Kidney (tissue), 14 donors: ENCODE results near the gene GLG1. TPM values are rescaled to one million over a fixed set of nuclear protein-coding genes. Genes with fewer than 3 reads are reported as not detected.
A peak's percentile ranks its signal among the peaks of the same experiment; 100 is the strongest.

Source experiments
- DNase-seq, 5 donors: peaks; one replicate each; pipeline ENCODE4 v3.0.0-alpha.2; 2013 to 2020
- FAIRE-seq: peaks from 2 replicates; lab custom pipeline; 2012; peaks lifted over from hg19 to GRCh38; lab: Jason Lieb, UNC
- H3K27ac ChIP-seq, 2 donors: one replicate each; pipeline ENCODE4 v1.7.0; 2013; ENCODE audit warnings: low read depth in 2 of 2, low read length in 2 of 2, inconsistent platforms in 1 of 2
- H3K27me3 ChIP-seq: one replicate; pipeline ENCODE4 v1.7.1; 2013; ENCODE audit warnings: low read length, inconsistent platforms; ENCODE audit not compliant: control insufficient read depth, insufficient read depth
- H3K36me3 ChIP-seq, 3 donors: one replicate each; pipeline versions ENCODE4 v1.7.0 to v1.7.1; 2013; ENCODE audit warnings: low read length in 3 of 3, control low read depth in 1 of 3, inconsistent platforms in 1 of 3; ENCODE audit not compliant: insufficient read depth in 3 of 3, control insufficient read depth in 2 of 3
- H3K4me1 ChIP-seq, 3 donors: one replicate each; pipeline versions ENCODE4 v1.7.0 to v1.7.1; 2013; ENCODE audit warnings: low read length in 3 of 3, inconsistent platforms in 1 of 3, low read depth in 1 of 3; ENCODE audit not compliant: control insufficient read depth in 2 of 3, insufficient read depth in 2 of 3
- H3K4me3 ChIP-seq, 3 donors: one replicate each; pipeline versions ENCODE4 v1.7.0 to v1.8.1; 2013; ENCODE audit warnings: low read length in 3 of 3, control low read depth in 1 of 3, inconsistent platforms in 1 of 3
- H3K9ac ChIP-seq, 3 donors: one replicate each; pipeline versions ENCODE4 v1.7.0 to v1.7.1; 2013; ENCODE audit warnings: low read length in 3 of 3, control low read depth in 1 of 3, inconsistent platforms in 1 of 3
- H3K9me3 ChIP-seq, 3 donors: one replicate each; pipeline versions ENCODE4 v1.7.0 to v1.7.1; 2013; ENCODE audit warnings: low read length in 3 of 3, control low read depth in 1 of 3, inconsistent platforms in 1 of 3; ENCODE audit not compliant: control insufficient read depth in 2 of 3, insufficient read depth in 1 of 3
- CTCF ChIP-seq: IDR thresholded peaks from 3 replicates; pipeline ENCODE4 v1.5.1; 2012; ENCODE audit warnings: mild to moderate bottlenecking, moderate library complexity, borderline replicate concordance; ENCODE audit not compliant: insufficient read depth; ENCODE audit errors: extremely low read depth
- intact Hi-C: fragments of 100-400 bp; cut with DNase I; formaldehyde crosslinking; loops from one replicate; pipeline ENCODE4 v1.11.1; 2022
- polyA plus RNA-seq: library from polyadenylated mRNA; stranded (reverse); fragments of 350-450 nt; fragmentation: Illumina TruSeq; extraction: RNeasy Lipid Tissue Mini Kit (QIAGEN cat#74804); gene quantifications from one replicate; pipeline ENCODE4 v1.2.3, GENCODE V29; 2014; ENCODE audit warnings: low read depth, low replicate concordance; ENCODE audit not compliant: insufficient read depth
- total RNA-seq: library from RNA; stranded (reverse); fragmentation: NEBNext Ultra II Directional; extraction: Animal tissue kit (Norgen Biotek cat#: 25700); gene quantifications from one replicate; pipeline ENCODE4 v1.2.1, GENCODE V29; 2021
- donor health status: control.
- donor health status: control.
- donor health status: control.
- donor health status: control.
- donor health status: control.
- donor health status: DM: yes; HTN: yes; CAD: no.
- donor health status: Normal renal cell carcinoma (clear cell type).

GLG1 gene
- total and polyA plus RNA-seq, 2 donors from 2014 or later = 58.8 to 167 TPM

DNA sequence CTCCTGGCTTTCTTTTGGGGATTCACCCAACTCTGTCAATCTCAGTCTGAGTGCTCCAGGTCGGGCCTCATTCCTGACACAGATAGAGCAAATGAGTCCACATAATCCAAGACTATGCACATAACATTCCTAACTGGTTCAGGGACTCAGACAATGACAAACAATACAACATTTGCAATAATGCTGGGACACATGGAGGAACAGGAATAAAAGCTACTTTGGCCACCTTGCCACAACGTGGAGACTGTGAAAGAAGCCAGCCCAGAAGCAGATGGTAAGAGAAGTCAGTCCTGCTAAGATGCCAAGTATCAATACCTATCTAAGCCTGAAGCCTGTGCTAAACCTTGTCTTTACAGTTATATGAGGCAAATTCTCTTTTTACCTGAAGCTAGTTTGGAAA lies 39.0 kb downstream of the GLG1 start:
- Histone ChIP-seq H3K9me3 (no peaks in the 10 kb centered on the region), H3K27me3 (no peaks in the 10 kb centered on the region), H3K4me1 (peaks cover 2 to 21% (median 12%) of the 10 kb centered on the region in 3 donors), H3K9ac (no peak overlapping the region), H3K27ac (no peak overlapping the region), H3K36me3 (peaks cover 0 to 2% (median 0%) of the 10 kb centered on the region in 3 donors), H3K4me3 (no peak overlapping the region)
- TF ChIP-seq CTCF = no peak
- no peak for DNase-seq
- intact Hi-C loops = no loop called here
- no peak for FAIRE-seq

- Histone ChIP-seq H3K4me1 (peaks cover 2 to 13% (median 6%) of the 10 kb centered on the region in 3 donors), H3K9ac (no peak overlapping the region), H3K9me3 (no peaks in the 10 kb centered on the region), H3K27ac (no peak overlapping the region), H3K4me3 (no peak overlapping the region), H3K36me3 (peaks cover 0 to 2% (median 0%) of the 10 kb centered on the region in 3 donors), H3K27me3 (no peaks in the 10 kb centered on the region)
- intact Hi-C loops = no loop called here
- peak in 4 of 5 donors; percentile 43 to 86 (median 78) for DNase-seq
- TF ChIP-seq CTCF = no peak
- FAIRE-seq = no peak
Measured at GRCh38 chr16:74565378-74565777, 41.5 kb downstream of the GLG1 start.

DNA sequence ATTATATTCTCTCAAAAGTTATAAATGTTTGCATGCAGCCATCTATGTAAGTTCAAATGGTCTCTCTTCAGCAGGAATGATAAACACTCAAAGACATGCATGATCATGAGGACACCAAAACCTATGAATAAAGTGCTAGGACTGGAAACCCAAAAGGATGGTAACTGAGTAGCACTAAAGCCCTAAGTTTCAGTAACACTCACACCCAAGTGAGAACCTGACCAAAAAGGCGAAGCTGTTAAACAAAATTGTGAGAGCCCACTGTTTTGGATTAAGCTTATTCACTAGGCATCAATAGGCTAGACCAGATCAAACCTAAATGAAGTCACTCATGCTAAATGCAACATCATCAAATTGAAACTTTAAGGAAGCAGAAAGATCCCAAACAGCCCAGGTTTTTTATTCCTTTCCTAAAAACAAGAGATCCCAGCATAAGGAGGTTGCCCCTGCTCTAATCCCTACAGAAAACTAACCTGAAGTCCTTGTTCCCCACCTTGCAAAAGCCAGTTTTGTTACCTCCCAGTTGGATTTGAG lies 42.4 kb downstream of the GLG1 start:
- TF ChIP-seq CTCF = no peak
- intact Hi-C loops = no loop called here
- peaks cover 0 to 2% (median 0%) of the 10 kb centered on the region in 3 donors for H3K36me3 ChIP-seq
- H3K4me1 ChIP-seq = peaks cover 2 to 12% (median 6%) of the 10 kb centered on the region in 3 donors
- no peak overlapping the region for H3K27ac ChIP-seq
- no peak overlapping the region for H3K4me3 ChIP-seq
- DNase-seq = no peak
- no peaks in the 10 kb centered on the region for H3K27me3 ChIP-seq
- no peaks in the 10 kb centered on the region for H3K9me3 ChIP-seq
- H3K9ac ChIP-seq = no peak overlapping the region
- no peak for FAIRE-seq
